B cell (primary cell): ENCODE results near the gene HSPB9. TPM values are rescaled to one million over a fixed set of nuclear protein-coding genes. Genes with fewer than 3 reads are reported as not detected.
A peak's percentile ranks its signal among the peaks of the same experiment; 100 is the strongest.

ENCODE experiments used
- ATAC-seq: fragments of 200-7000 bp; cut with Tn5 transposase; one replicate; pipeline ENCODE4 v1.10.0; 2021; ENCODE audit warnings: low read depth, mild to moderate bottlenecking, moderate number of reproducible peaks, moderate library complexity
- CTCF ChIA-PET: fragments of 350-600 bp; sonication (Branson Sonifier 250); formaldehyde crosslinking; loops from one replicate; lab custom pipeline; 2021; ENCODE audit warnings: antibody characterized with exemption, inconsistent platforms; lab: Charles Lee
- POLR2A ChIA-PET: fragments of 350-600 bp; sonication (Branson Sonifier 250); formaldehyde crosslinking; loops from one replicate; lab custom pipeline; 2021; ENCODE audit warnings: antibody characterized with exemption; lab: Charles Lee
- DNase-seq: peaks from one replicate; pipeline ENCODE4 v3.0.0; 2013
- H2AFZ ChIP-seq: 2 replicates; pipeline ENCODE4 v1.6.1; 2012; ENCODE audit warnings: mild to moderate bottlenecking, low read depth, low read length; ENCODE audit not compliant: insufficient read depth, poor library complexity, severe bottlenecking
- H3K27ac ChIP-seq, 2 donors: 1 replicate in 1 of 2; 2 replicates in 1 of 2; pipeline ENCODE4 v1.5.1; 2012 to 2013; ENCODE audit warnings: low read length in 2 of 2, mild to moderate bottlenecking in 2 of 2, moderate library complexity in 1 of 2
- H3K27me3 ChIP-seq, 4 experiments: fragments of 200-600 bp in 1 of 4; sonication (generic) in 1 of 4; replicated peaks in 1 of 4; 1 replicate in 2 of 4; 2 replicates in 2 of 4; pipeline versions ENCODE4 v1.6.1 to v1.7.0; 2013 to 2016; ENCODE audit warnings: low read length in 3 of 4, mild to moderate bottlenecking in 2 of 4, mixed read lengths in 1 of 4, moderate library complexity in 1 of 4; ENCODE audit not compliant: insufficient read depth in 4 of 4, control insufficient read depth in 3 of 4; ENCODE audit errors: control extremely low read depth in 1 of 4
- H3K36me3 ChIP-seq, 2 experiments: replicated peaks in 1 of 2; 1 replicate in 1 of 2; 2 replicates in 1 of 2; pipeline versions ENCODE4 v1.6.1 to v1.7.1; 2013; ENCODE audit warnings: low read length in 1 of 2; ENCODE audit not compliant: insufficient read depth in 2 of 2, control insufficient read depth in 1 of 2; ENCODE audit errors: control extremely low read depth in 1 of 2, extremely low read depth in 1 of 2
- H3K4me1 ChIP-seq, 2 donors: fragments of 200-600 bp in 1 of 2; sonication (generic) in 1 of 2; 1 replicate in 1 of 2; 2 replicates in 1 of 2; pipeline versions ENCODE4 v1.5.1 to v1.6.1; 2013 to 2017; ENCODE audit warnings: low read length in 2 of 2; ENCODE audit not compliant: control insufficient read depth in 2 of 2, insufficient read depth in 2 of 2
- H3K4me2 ChIP-seq: replicated peaks from 2 replicates; pipeline ENCODE3; 2012; ENCODE audit warnings: mild to moderate bottlenecking, low read depth, low read length; ENCODE audit not compliant: poor library complexity, severe bottlenecking
- H3K4me3 ChIP-seq, 5 experiments: fragments of 200-600 bp in 1 of 5; sonication (generic) in 1 of 5; 1 replicate in 3 of 5; 2 replicates in 2 of 5; pipeline versions ENCODE4 v1.5.1 to v1.7.0; 2011 to 2016; ENCODE audit warnings: low read length in 4 of 5, mild to moderate bottlenecking in 4 of 5, low read depth in 2 of 5, control low read depth in 1 of 5, moderate library complexity in 1 of 5; ENCODE audit not compliant: insufficient read depth in 1 of 5; ENCODE audit errors: control extremely low read depth in 1 of 5, extremely low read depth in 1 of 5
- H3K79me2 ChIP-seq: fragments of 200-600 bp; sonication (generic); one replicate; pipeline ENCODE4 v1.6.0; 2016; ENCODE audit warnings: low read length; ENCODE audit not compliant: control insufficient read depth, insufficient read depth
- H3K9ac ChIP-seq: fragments of 200-600 bp; sonication (generic); 2 replicates; pipeline ENCODE4 v1.6.1; 2017; ENCODE audit warnings: mild to moderate bottlenecking, low read length, moderate library complexity
- H3K9me3 ChIP-seq, 3 donors: one replicate each; pipeline versions ENCODE4 v1.6.1 to v1.7.1; 2013; ENCODE audit warnings: low read length in 2 of 3; ENCODE audit not compliant: control insufficient read depth in 2 of 3, insufficient read depth in 1 of 3; ENCODE audit errors: control extremely low read depth in 1 of 3
- H4K20me1 ChIP-seq: 2 replicates; pipeline ENCODE4 v1.6.0; 2012; ENCODE audit warnings: mild to moderate bottlenecking, low read length; ENCODE audit not compliant: insufficient read depth, control insufficient read depth, poor library complexity, severe bottlenecking
- H3K27ac Mint-ChIP-seq: one replicate; pipeline ENCODE4 v1.8.0; 2021; ENCODE audit warnings: mixed read lengths
- H3K27me3 Mint-ChIP-seq: one replicate; pipeline ENCODE4 v1.8.0; 2021; ENCODE audit warnings: mixed read lengths
- H3K4me1 Mint-ChIP-seq: one replicate; pipeline ENCODE4 v1.8.0; 2021; ENCODE audit warnings: mixed read lengths
- H3K4me3 Mint-ChIP-seq: one replicate; pipeline ENCODE4 v1.8.0; 2021; ENCODE audit warnings: mixed read lengths
- H3K9me3 Mint-ChIP-seq: one replicate; pipeline ENCODE4 v1.8.0; 2022; ENCODE audit warnings: mixed read lengths; ENCODE audit not compliant: insufficient read depth
- EZH2 ChIP-seq: IDR thresholded peaks from 2 replicates; pipeline ENCODE4 v1.6.1; 2012; ENCODE audit warnings: borderline replicate concordance, low read depth, mild to moderate bottlenecking, moderate library complexity, low read length; ENCODE audit not compliant: insufficient read depth, poor library complexity, severe bottlenecking
- WGBS: methylation state at CpG from one replicate; pipeline ENCODE4 v1.1.5; 2013; ENCODE audit warnings: missing lambda C conversion rate; ENCODE audit not compliant: insufficient coverage; 5-methylcytosine and 5-hydroxymethylcytosine counted together
- intact Hi-C: fragments of 100-400 bp; cut with micrococcal nuclease; formaldehyde crosslinking; loops from one replicate; pipeline ENCODE4 v1.10.0; 2022
- polyA plus RNA-seq: library from polyadenylated mRNA; depleted of rRNA; stranded (reverse); fragments of >200 nt; gene quantifications from 2 replicates; pipeline ENCODE4 v1.2.3, GENCODE V29; 2012
- total RNA-seq, 2 donors: library from RNA; stranded (reverse); fragments of 120-200 nt in 1 of 2; gene quantifications; 1 replicate in 1 of 2; 2 replicates in 1 of 2; pipeline versions ENCODE4 v1.2.3 to v1.2.4, GENCODE V29; 2013 to 2022
- TF ChIP-seq, protein P1 (sequence below): fragments of 200-600 bp; IDR thresholded peaks from one replicate; pipeline ENCODE4 v1.8.0; 2022; ENCODE audit warnings: antibody characterized with exemption, mild to moderate bottlenecking

The HSPB9 gene
- total and polyA plus RNA-seq, 2 donors (not counting 1 experiment from before 2014, with no cell fraction given): 0.09 TPM; not detected in 1

- POLR2A ChIA-PET: interaction anchor here (0.6 to 1.7 kb wide), 10 partner anchors 8 to 1577 kb away, joined by 3 to 8 read pairs (median 5); partner anchors contain the start of genes CNP, DHX58 and ODAD4
- H3K27ac Mint-ChIP-seq: peak overlapping the region; percentile 11
- WGBS: 52% methylated on average over 4 of the region's 7 CpGs
- H3K9me3 ChIP-seq: no peaks in the 10 kb centered on the region
- ATAC-seq (no peak), DNase-seq (no peak)
- peak overlapping the region; percentile 89 for H3K4me2 ChIP-seq
- CTCF ChIA-PET: interaction anchor here (0.6 to 7.0 kb wide), 16 partner anchors 11 to 171 kb away, joined by 3 to 104 read pairs (median 4); partner anchors contain the start of genes CNP and NKIRAS2
- no peak overlapping the region for H2AFZ ChIP-seq
- H3K9ac ChIP-seq: peak overlapping the region; percentile 70
- H3K4me1 Mint-ChIP-seq: peaks cover 36% of the 10 kb centered on the region
- H3K79me2 ChIP-seq: peaks cover 4% of the 10 kb centered on the region
- no peaks in the 10 kb centered on the region for H3K9me3 Mint-ChIP-seq
- no peaks in the 10 kb centered on the region for H3K27me3 ChIP-seq
- no peaks in the 10 kb centered on the region for H4K20me1 ChIP-seq
- intact Hi-C loops: no loop called here
- H3K4me3 Mint-ChIP-seq: peak overlapping the region; percentile 72
- peak overlapping the region in 4 of 5 experiments; percentile 40 to 79 (median 58) for H3K4me3 ChIP-seq
- TF ChIP-seq EZH2: no peak
- TF ChIP-seq, protein P1, sequence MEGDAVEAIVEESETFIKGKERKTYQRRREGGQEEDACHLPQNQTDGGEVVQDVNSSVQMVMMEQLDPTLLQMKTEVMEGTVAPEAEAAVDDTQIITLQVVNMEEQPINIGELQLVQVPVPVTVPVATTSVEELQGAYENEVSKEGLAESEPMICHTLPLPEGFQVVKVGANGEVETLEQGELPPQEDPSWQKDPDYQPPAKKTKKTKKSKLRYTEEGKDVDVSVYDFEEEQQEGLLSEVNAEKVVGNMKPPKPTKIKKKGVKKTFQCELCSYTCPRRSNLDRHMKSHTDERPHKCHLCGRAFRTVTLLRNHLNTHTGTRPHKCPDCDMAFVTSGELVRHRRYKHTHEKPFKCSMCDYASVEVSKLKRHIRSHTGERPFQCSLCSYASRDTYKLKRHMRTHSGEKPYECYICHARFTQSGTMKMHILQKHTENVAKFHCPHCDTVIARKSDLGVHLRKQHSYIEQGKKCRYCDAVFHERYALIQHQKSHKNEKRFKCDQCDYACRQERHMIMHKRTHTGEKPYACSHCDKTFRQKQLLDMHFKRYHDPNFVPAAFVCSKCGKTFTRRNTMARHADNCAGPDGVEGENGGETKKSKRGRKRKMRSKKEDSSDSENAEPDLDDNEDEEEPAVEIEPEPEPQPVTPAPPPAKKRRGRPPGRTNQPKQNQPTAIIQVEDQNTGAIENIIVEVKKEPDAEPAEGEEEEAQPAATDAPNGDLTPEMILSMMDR: no peak
- H3K4me1 ChIP-seq: peaks cover 22 to 34% of the 10 kb centered on the region in 2 donors
- H3K27me3 Mint-ChIP-seq: no peaks in the 10 kb centered on the region
- peaks cover 0 to 21% of the 10 kb centered on the region in 2 experiments for H3K36me3 ChIP-seq
- no peak overlapping the region for H3K27ac ChIP-seq
Measured at GRCh38 chr17:42120161-42120769, 2.3 kb upstream of the HSPB9 start.
